Endometrial microvascular endothelial cells (primary cell): Measurements from ENCODE around the gene FAM120C. TPM values are rescaled to one million over a fixed set of nuclear protein-coding genes. Genes with fewer than 3 reads are reported as not detected.

ENCODE experiments used
- in situ Hi-C: cut with HindIII; loops from 2 replicates; pipeline ENCODE4 v1.10.0; 2017; ENCODE audit warnings: low sequenced_read_pairs, low pct_unique_long_range_greater_than_20kb; ENCODE audit errors: inconsistent ontology term
- total RNA-seq: library from RNA; depleted of rRNA; stranded (reverse); fragments of >200 nt; gene quantifications from one replicate; pipeline ENCODE4 v1.2.3, GENCODE V29; 2015; ENCODE audit errors: inconsistent ontology term

FAM120C gene
- total RNA-seq, 1 donor from 2014 or later = 4.7 TPM

- in situ Hi-C loops = no loop called here
These were observed 10.6 kb downstream of the FAM120C start for GRCh38 chrX:54172455-54172854.

- in situ Hi-C loops = no loop called here
These were observed 11.4 kb downstream of the FAM120C start for GRCh38 chrX:54171527-54172250.

- in situ Hi-C loops = no loop called here
These were observed 12.0 kb downstream of the FAM120C start for GRCh38 chrX:54171091-54171490.

GRCh38 chrX:54166915-54167314, 16.1 kb downstream of the FAM120C start:
- in situ Hi-C loops = no loop called here

GRCh38 chrX:54157561-54157960, 25.5 kb downstream of the FAM120C start:
- in situ Hi-C loops = no loop called here

GRCh38 chrX:54134269-54134668, 48.8 kb downstream of the FAM120C start:
- in situ Hi-C loops = no loop called here

- in situ Hi-C loops = no loop called here
These were observed 66.7 kb downstream of the FAM120C start for GRCh38 chrX:54116391-54116790.

GRCh38 chrX:54093571-54093970, 89.5 kb downstream of the FAM120C start:
- in situ Hi-C loops = no loop called here

GRCh38 chrX:54093159-54093558, 89.9 kb downstream of the FAM120C start:
- in situ Hi-C loops = no loop called here

GRCh38 chrX:54090880-54091279, 92.2 kb downstream of the FAM120C start:
- in situ Hi-C loops = no loop called here

GRCh38 chrX:54089191-54089590, 93.9 kb downstream of the FAM120C start:
- in situ Hi-C loops = no loop called here

GRCh38 chrX:54087661-54088060, 95.4 kb downstream of the FAM120C start:
- in situ Hi-C loops = no loop called here

- in situ Hi-C loops = no loop called here
These were observed 97.4 kb downstream of the FAM120C start for GRCh38 chrX:54085666-54086065.

GRCh38 chrX:54076903-54077302, 106.2 kb downstream of the FAM120C start:
- in situ Hi-C loops = no loop called here

- in situ Hi-C loops = no loop called here
These were observed 108.2 kb downstream of the FAM120C start for GRCh38 chrX:54074826-54075225.

- in situ Hi-C loops = no loop called here
These were observed 115.3 kb downstream of the FAM120C start for GRCh38 chrX:54067766-54068165.

- in situ Hi-C loops = no loop called here
These were observed 116.2 kb downstream of the FAM120C start for GRCh38 chrX:54066841-54067240.

GRCh38 chrX:54064564-54064963, 118.5 kb downstream of the FAM120C start:
- in situ Hi-C loops = no loop called here

- in situ Hi-C loops = no loop called here
These were observed 119.7 kb downstream of the FAM120C start for GRCh38 chrX:54063361-54063760.

GRCh38 chrX:54049801-54050200, 133.3 kb downstream of the FAM120C start:
- in situ Hi-C loops = no loop called here

- in situ Hi-C loops = no loop called here
These were observed 134.6 kb downstream of the FAM120C start for GRCh38 chrX:54048412-54048811.
